Measurements from ENCODE around the gene TKT.

Gene TKT

GRCh38 chr3:53200501-53201498 lies 55.0 kb downstream of the TKT start:
- TF ChIP-seq CTCF (conservative IDR thresholded peaks at IDR 0.05): no peak
- H3K27ac ChIP-seq: no peak overlapping the region

GRCh38 chr3:53199834-53200233 lies 56.0 kb downstream of the TKT start:
- TF ChIP-seq CTCF (conservative IDR thresholded peaks at IDR 0.05): peak; percentile 42; the same call in 1 of the 2 replicates
- no peak overlapping the region for H3K27ac ChIP-seq

GRCh38 chr3:53198996-53199395 lies 56.8 kb downstream of the TKT start:
- H3K27ac ChIP-seq: no peak overlapping the region
- TF ChIP-seq CTCF (conservative IDR thresholded peaks at IDR 0.05): no peak

GRCh38 chr3:53198256-53198977 lies 57.4 kb downstream of the TKT start:
- no peak overlapping the region for H3K27ac ChIP-seq
- 0 out of 2 replicates have a peak, but pooled peaks have one; percentile 23 for TF ChIP-seq CTCF (conservative IDR thresholded peaks at IDR 0.05)

- TF ChIP-seq CTCF (conservative IDR thresholded peaks at IDR 0.05): no peak
- no peak overlapping the region for H3K27ac ChIP-seq
Observed at GRCh38 chr3:53196575-53197407, 59.0 kb downstream of the TKT start.

- peak; percentile 99 for TF ChIP-seq CTCF (conservative IDR thresholded peaks at IDR 0.05)
- no peak overlapping the region for H3K27ac ChIP-seq
Observed at GRCh38 chr3:53195602-53196574, 59.9 kb downstream of the TKT start.

Data from VCaP (cell line).